Head of caudate nucleus (tissue), 42 donors: Measurements from ENCODE around the gene CD320.
"Not testable (repeated sequence)": the region's sequence is repeated elsewhere in the genome, so short reads cannot be mapped to it uniquely, and the experiment has no call there.

Experiments used
- DNase-seq, 42 donors: peaks; one replicate each; pipeline versions ENCODE4 v3.0.0 to v3.0.0-alpha.2; 2020 to 2021; ENCODE audit warnings: mixed read lengths in 7 of 42
- intact Hi-C: fragments of 100-400 bp; cut with DNase I; formaldehyde crosslinking; loops from one replicate; pipeline ENCODE4 v1.15.0; 2022

The CD320 gene

DNA sequence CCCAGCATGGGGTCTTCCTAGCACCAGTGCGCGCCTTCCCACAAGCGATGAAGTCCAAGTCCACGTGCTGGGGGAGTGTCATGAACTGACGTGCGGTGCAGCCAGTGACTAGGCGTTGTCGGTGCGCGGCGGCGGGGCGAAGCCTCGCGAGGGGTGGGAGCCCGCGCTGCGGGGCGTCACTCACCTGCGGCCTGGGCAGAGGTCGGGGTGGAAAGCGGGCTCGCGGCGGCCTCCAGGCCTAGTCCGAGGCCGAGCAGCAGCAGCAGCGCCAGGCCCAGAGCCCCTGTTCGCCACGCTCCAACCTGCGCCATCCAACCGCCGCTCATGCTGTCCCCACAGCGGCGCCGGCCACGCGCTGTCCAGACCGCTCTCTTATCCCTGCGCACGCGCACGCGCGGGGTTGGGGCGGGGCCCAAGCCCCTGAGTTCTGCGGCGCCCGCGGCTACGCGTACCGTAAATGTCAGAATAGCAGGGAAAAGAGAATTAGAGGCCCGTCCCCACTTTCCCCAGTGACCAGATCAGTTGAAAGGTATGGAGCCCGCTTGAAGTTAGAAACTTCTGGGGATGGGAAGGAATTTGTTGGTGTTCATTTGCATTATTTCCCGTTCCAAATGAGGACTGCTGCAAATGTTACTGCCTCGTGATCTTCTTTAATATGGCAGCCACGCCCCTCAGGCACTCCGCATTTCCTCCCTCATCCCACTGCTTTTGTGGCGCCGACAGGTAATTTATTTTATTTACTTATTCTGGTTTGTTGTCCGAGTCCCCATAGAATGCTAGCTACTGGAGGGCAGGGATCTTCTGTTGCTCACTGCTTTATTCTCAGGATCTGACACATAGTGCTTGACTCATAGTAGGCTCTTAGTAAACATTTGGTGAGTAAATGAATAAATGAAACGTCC lies at the start of gene CD320:
TSS of gene CD320 (minus strand) at position 394 of the 902 bp plus-strand sequence. CDS start at position 326, 68 bp downstream.
- intact Hi-C loops: no loop called here
- DNase-seq: peak; percentile 87 to 97 (median 94)

DNA sequence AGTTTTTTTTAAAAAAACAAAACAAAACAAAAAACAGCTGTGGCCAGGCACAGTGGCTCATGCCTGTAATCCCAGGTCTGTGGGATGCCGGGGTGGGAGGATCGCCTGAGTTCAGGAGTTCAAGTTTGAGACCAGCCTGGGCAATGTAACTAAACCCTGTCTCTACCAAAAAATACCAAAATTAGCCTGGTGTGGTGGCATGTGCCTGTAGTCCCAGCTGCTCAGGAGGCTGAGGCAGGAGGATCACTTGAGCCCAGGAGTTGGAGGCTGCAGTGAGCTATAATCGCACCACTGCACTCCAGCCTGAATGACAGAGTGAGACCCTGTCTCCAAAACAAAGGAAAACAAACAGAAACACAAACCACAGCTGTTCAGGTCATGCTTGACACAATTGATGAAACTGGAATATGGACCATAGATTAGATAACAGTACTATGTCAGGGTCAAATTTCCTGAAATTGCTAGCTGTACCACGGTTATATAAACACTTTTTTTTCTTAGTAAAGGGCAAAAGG lies 48.9 kb upstream of the CD320 start:
- DNase-seq: no peak
- intact Hi-C loops: loop anchor here (5.0 kb wide), 1 partner anchor 40 kb away; no protein-coding TSS in a partner anchor

DNA sequence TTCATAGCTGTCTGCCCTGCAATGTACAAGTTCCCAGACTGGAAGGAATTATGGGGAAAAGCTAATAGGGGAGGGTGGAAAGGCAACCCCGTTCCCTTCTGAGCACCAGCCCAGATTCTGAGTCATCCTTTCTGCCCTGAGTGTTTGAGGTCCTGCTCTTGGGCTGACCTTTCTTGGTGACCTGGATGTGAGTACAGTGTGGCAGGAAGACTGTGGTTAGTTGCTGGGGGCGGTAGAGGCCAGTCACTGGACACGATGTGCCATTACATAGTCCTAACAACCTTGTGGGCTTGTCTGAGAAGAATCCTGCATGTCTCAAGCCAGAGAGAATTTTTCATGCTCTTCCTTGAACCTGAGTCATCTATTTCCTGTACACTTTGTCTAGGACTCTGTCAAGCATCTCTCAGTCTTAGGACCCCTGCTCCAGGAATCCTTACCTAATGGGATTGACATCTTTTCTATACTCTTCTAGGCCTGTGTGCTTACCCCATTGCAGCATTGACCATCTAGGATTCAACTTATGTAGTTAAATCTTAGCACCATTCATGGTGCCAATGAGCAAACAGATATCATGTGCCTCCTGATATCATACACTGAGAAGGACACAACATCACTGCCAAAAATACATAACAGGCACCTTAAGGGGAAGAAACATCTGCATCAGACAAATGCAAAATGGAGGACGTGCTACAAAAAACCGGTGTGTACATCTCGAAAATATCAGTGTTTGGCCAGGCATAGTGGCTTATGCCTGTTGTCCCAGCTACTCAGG lies 47.7 kb upstream of the CD320 start:
- intact Hi-C loops: loop anchor here (5.0 kb wide), 1 partner anchor 41 kb away; no protein-coding TSS in a partner anchor

DNA sequence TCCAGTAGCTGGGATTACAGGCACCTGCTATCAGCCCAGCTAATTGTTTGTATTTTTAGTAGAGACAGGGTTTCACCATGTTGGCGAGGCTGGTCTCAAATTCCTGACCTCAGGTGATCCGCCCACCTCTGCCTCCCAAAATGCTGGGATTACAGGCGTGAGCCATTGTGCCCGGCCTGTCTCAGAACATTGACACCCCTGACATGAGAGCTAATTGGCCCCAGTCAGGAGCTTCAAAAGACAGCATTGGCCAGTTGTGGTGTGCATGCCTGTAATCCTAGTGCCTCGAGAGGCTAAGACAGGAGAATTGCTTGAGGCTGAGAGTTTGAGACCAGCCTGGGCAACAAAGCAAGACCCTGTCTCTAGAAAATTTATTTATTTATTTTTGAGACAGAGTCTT lies 44.7 kb upstream of the CD320 start:
- DNase-seq, intact Hi-C loops: not testable (repeated sequence)

More for the DNA sequence above, 47.7 kb upstream of the CD320 start:
- DNase-seq: no peak

DNA sequence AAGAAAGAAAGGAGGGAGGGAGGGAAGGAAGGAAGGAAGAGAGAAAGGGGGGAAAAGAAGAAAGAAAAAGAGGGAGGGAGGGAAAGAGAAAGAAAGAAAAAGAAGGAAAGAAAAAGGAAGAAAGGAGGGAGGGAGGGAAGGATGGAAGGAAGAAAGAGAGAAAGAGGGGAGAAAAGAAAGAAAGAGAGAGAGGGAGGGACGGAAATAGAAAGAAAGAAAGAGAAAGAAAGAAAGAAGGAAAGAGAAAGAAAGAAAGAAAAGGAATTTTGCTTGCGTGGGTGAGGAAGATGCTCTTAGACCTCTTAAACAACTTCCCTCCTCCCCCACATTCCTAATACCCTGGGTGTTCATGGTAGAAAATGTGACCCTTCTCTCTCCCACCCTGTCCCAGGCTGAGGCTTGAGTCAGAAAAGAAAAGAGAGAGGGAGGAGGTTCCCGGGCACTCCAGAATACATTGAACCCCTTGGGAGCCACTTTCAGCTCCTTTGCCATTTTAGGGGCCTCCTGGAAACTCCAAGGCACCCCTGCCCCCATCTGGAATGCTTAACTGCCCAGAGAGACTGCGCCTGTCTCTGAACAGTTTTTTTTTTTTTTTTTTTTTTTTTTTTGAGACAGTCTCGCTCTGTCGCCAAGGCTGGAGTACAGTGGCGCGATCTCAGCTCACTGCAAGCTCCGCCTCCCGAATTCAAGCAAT lies 44.1 kb upstream of the CD320 start:
- DNase-seq: no peak
- intact Hi-C loops: no loop called here

DNA sequence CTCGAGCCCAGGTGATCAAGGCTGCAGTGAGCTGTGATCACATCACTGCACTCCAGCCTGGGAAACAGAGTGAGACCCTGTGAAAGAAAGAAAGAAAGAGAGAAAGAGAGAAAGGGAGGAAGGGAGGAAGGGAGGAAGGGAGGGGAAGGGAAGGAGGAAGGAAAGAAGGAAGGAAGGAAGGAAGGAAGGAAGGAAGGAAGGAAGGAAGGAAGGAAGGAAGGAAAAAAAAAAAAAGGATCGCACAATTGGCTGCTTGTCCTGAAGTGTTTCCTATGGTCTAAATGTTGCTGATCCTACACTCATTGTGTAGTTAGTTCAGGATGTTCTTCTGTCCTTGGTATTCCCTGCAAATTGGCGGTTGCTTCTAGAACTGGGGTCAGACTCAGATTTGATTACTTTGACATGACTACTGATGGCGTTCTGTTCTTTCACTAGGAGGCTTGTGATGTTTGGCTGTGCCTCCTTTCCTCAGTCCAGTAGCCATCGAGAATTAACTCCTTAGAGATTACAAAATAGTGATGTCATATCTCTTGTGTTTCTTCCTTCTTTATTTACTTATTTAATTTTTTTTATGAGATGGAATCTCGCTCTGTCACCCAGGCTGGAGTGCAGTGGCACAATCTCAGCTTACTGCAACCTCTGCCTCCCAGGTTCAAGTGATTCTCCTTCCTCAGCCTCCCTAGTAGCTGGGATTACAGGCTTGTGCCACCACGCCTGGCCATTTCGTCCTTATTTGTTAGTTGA lies 41.6 kb upstream of the CD320 start:
- intact Hi-C loops, DNase-seq: not testable (repeated sequence)

DNA sequence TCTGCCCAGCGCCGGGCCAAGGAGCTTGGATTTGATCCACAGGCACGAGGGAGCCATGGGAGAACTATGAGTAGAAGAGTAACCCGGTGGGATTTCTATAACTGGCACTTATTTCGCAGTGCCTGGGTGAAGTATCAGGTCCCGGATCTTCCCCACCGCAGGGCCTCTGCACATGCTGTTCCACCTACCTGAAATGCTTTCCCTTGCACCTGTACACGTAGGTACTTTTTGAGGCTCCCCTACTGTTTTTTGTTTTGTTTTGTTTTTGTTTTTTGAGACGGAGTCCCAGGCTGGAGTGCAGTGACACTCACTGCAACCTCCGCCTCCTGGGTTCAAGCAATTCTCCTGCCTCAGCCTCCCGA lies 35.3 kb upstream of the CD320 start:
- no peak for DNase-seq
- intact Hi-C loops: no loop called here

DNA sequence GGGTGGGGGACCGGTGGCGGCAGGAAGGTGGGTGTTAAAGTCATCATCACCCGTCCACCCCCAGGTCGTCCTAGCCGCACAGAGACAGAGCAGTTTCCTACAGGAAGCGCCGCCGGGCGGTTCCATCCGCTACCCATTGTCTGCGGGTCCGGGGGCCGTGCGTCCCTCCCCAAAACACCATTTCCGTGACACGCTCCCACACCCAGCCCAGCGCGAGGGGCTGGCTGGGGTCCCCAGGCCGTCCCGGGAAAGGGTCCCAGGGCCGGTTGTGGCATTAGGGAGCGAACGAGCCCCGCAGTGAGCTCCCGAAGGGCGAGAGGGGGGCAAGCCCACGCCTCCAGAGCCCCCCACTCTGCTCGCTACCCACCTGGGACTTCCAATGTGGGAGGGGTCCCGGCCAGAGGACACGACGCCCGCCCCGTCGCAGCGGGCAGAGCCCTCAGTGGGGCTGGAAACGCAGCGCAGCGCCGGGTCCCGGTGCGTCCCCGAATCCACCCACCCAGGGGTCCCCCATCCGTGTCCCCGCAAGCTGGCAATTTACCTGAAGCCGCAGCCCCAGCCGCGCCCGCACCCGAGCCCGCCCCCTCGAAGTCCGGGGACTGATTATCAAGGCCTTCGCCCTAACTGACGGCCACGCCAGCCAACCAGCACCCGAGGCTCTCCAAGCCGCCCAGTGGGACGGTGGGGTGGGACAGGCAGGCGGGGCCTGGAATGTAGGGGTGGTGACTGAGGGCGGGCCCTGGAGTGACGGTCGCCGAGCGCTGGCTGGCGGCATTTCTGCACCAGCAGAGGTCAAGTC lies 34.7 kb upstream of the CD320 start, which contains the start of gene KANK3:
TSS of gene KANK3 (minus strand) at position 579 of the 799 bp plus-strand sequence. CDS start 5,434 bp downstream, outside the sequence.
- intact Hi-C loops: no loop called here
- DNase-seq: peak; percentile 74 to 94 (median 88)

DNA sequence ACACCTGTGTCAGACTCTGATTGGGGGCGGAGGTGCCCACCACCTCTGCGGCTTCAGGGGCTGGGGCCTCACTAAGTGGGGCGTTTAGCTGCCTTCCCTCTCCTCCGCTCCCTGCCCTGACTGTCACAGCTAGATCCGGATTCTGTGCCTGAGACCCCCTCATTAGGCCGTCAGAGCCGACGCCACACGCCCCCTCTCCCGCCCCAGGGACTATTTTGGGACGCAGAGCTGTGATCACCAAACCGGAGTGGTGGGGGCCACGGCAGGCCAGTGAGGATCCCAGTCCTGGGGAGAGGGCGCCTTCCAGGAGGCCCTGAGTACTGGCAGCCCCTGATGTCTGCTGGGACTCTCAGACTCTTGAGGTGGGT lies 34.1 kb upstream of the CD320 start:
- DNase-seq: no peak
- intact Hi-C loops: no loop called here

DNA sequence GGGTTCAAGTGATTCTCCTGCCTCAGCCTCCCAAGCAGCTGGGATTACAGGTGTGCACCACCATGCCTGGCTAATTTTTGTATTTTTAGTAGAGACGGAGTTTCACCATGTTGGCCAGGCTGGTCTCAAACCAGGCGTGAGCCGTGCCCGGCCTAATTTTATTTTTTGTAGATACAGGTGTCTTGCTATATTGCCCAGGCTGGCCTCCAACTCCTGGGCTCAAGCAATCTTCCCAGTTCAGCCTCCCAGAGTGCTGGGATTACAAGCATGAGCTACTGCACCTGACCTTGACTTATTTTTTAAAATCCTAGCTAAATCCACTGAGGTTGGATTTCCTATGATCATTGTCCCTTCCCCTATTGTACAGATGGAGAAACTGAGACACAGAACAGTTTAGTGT lies 33.3 kb upstream of the CD320 start:
- intact Hi-C loops: not testable (repeated sequence)

DNA sequence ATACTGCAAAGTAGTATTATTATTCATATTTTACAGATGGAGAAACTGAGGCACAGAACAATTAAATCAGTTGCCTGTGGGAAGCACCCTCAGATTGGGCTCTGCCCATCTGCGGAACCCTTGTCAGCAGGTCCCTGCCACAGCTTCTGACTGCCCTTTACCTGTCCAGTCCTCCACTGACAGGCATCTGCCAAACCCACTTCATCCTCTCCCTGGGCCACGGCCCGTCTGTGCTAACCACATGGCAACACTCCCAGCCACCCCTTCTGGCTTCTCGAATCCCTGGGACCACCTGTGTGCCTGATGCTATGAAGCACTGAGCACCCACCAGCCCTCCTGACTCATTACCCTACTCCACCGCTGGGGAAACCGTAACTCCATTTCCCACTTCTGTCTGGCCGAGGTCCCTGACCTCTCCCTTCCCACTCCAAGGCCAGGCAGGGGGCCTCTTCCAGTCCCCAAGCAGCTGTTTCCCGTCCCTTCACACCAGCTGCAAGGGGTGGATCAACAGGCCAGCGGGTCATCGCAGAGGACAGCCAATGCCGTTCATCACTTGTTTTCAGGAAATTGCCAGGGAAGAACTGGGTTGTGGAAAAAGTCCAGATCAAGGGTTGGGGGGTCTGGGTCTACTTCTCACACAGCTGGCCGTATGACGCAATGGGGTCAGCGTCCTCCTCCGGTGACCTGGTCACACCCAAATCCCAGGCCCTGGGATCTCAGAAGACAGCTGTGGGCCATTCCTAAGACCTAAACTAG lies 32.4 kb upstream of the CD320 start:
- no peak for DNase-seq
- intact Hi-C loops: no loop called here

More for the DNA sequence above, 33.3 kb upstream of the CD320 start:
- not testable (repeated sequence) for DNase-seq

DNA sequence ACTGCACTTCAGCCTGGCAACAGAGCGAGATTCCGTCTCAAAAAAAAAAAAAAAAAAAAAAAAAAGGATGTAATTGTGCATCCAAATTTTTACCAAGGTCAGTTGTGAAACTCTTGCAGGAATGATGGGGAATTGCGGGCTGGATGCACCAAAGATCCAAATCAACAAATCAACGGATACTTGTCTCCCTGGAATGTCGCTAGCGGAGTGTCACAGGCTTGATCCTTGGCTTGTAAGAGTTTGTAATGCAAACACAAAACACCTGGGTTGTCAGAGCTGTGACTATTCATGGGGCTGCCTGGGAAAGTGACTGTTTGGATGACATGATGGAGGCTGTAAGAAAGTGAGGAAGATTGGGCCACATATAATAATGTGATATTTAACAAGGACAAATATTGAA lies 30.7 kb upstream of the CD320 start:
- intact Hi-C loops: no loop called here
- DNase-seq: no peak

DNA sequence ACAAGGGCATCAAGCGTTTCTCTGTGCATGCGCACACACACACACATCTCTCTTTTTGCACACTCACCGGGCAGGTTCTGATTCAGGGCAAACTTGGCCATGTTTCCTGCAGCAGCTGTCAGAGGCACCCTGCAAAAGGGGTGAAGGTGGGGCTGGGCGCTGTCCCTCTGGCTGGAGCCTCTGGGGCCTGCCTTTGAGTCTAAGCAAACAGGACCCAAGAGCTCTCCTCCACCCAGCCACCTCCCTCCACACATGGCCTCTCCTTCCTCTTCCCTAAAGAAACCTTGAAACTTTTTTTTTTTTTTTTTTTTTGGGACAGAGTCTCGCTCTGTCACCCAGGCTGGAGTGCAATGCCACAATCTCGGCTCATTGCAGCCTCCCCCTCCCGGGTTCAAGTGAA lies 29.6 kb upstream of the CD320 start:
- DNase-seq: no peak
- intact Hi-C loops: no loop called here

DNA sequence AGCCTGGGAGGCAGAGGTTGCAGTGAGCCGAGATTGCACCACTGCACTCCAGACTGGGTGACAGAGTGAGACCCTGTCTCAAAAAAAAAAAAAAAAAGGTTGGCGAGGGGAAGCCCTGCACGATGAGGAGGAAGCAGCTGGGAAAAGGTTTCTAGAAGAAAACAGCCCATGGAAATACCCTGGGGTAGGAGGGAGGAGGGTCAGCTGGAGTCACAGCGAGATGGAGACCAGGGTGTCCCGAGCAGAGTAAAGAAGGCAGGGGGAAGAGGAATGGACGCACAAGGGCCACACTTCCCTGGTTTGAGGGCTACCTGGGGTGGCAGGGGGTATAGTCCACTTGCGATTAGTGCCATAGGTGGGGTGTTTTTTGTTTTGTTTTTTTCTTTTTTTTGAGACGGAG lies 28.5 kb upstream of the CD320 start:
- intact Hi-C loops: no loop called here
- no peak for DNase-seq

DNA sequence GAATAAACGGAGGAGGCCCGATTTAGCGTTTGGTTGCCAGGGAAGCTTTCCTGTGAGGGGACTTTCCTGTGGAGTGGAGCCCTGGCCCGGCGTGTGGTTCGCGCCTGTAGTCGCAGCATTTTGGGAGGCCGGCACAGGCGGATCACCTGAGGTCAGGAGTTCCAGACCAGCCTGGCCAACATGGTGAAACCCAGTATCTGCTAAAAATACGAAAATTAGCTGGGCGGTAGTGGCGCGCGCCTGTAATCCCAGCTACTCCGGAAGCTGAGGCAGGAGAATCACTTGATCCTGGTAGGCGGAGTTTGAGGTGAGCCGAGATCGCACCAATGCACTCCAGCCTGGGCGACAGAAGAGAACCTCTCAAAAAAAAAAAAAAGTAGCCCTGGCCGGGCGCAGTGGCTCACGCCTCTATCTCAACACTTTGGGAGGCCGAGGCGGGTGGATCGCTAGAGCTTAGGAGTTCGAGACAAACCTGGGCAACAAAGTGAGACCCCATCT lies 28.0 kb upstream of the CD320 start:
- no peak for DNase-seq
- intact Hi-C loops: no loop called here

DNA sequence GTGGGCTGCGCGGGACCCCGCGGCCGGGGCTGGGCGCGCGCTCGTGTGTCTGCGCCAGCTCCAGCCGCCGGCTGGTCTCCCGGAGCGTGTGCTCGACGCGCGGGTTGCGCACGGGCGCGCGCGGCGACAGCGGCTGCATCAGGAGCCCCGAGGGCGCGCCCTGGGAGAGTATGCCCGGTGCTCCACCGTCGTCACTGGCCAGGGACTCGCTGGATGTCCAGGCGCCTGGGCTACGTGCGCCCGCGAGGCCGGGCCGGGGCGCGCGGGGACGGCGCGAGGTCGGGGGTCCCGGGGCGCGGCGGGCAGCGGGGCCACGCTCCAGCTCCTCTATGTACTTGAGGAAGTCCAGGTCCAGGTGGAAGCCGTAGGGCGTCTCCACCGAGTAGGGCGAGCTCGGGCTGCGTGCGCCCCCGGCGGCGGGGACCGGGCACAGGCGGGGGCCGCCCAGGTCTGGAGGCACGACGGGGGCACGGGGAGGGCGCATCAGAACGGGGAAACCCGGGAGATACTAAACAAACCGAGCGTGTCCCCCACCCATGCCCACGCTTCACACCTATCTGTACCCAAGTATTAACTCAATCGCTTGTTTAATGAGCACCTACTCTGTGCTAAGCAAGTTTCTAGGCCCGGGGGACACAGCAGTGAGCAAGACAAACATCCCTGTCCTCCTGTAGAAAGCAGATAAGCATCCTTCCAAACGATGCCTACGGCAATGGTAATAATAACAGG lies 27.3 kb upstream of the CD320 start:
- intact Hi-C loops: no loop called here
- DNase-seq: no peak
